HepG2 (cell line): ENCODE data around the gene TM7SF3. TPM values are rescaled to one million over a fixed set of nuclear protein-coding genes. Genes with fewer than 3 reads are reported as not detected.

Experiments used
- ARHGAP35 ChIP-seq: sonication (generic); formaldehyde crosslinking; IDR thresholded peaks from 2 replicates; pipeline ENCODE4 v1.9.0; 2022; ENCODE audit warnings: mild to moderate bottlenecking, inconsistent platforms, moderate library complexity, missing genetic modification reagents, borderline replicate concordance
- ARNT ChIP-seq: fragments of 450-650 bp; IDR thresholded peaks from 2 replicates; pipeline ENCODE4 v1.6.1; 2017
- BRD4 ChIP-seq: sonication (generic); formaldehyde crosslinking; IDR thresholded peaks from 2 replicates; pipeline ENCODE4 v1.4.0; 2020; ENCODE audit warnings: missing genetic modification reagents
- EZH2 ChIP-seq: conservative IDR thresholded peaks from 2 replicates; pipeline ENCODE4 v1.6.1; 2012; ENCODE audit warnings: mild to moderate bottlenecking, low read depth, low read length, moderate library complexity
- GATAD1 ChIP-seq: IDR thresholded peaks from 2 replicates; pipeline ENCODE4 v1.6.1; 2016; ENCODE audit warnings: missing genetic modification reagents, missing compliant biosample characterization
- HMGXB4 ChIP-seq, 2 experiments: sonication (generic) in 1 of 2; formaldehyde crosslinking in 1 of 2; IDR thresholded peaks; 2 replicates each; pipeline versions ENCODE4 v1.4.0 to v1.6.1; 2018 to 2020; ENCODE audit warnings: missing genetic modification reagents in 2 of 2, borderline replicate concordance in 1 of 2, low read depth in 1 of 2, mild to moderate bottlenecking in 1 of 2, missing biosample characterization in 1 of 2
- HNF4A ChIP-seq: sonication (generic); formaldehyde crosslinking; IDR thresholded peaks from 2 replicates; pipeline ENCODE4 v1.4.0; 2020; ENCODE audit warnings: missing genetic modification reagents
- MYPOP ChIP-seq: sonication (generic); formaldehyde crosslinking; IDR thresholded peaks from 2 replicates; pipeline ENCODE4 v1.8.1; 2023; ENCODE audit warnings: mild to moderate bottlenecking, moderate library complexity, missing genetic modification reagents
- NR1H2 ChIP-seq: sonication (generic); formaldehyde crosslinking; IDR thresholded peaks from 2 replicates; pipeline ENCODE4 v1.8.1; 2022; ENCODE audit warnings: low read depth, missing genetic modification reagents, borderline replicate concordance
- PHF20 ChIP-seq: sonication (generic); formaldehyde crosslinking; IDR thresholded peaks from 2 replicates; pipeline ENCODE4 v1.5.0; 2020; ENCODE audit warnings: mild to moderate bottlenecking, missing genetic modification reagents
- RFXANK ChIP-seq: IDR thresholded peaks from 2 replicates; pipeline ENCODE4 v1.6.1; 2016
- RXRB ChIP-seq: IDR thresholded peaks from 2 replicates; pipeline ENCODE4 v1.6.1; 2016; ENCODE audit warnings: borderline replicate concordance, missing genetic modification reagents, missing compliant biosample characterization
- SIX4 ChIP-seq: sonication (generic); formaldehyde crosslinking; IDR thresholded peaks from 2 replicates; pipeline ENCODE4 v1.4.0; 2020; ENCODE audit warnings: missing genetic modification reagents
- STAG1 ChIP-seq: sonication (generic); formaldehyde crosslinking; IDR thresholded peaks from 2 replicates; pipeline ENCODE4 v1.4.0; 2020; ENCODE audit warnings: missing genetic modification reagents
- TEAD2 ChIP-seq: sonication (generic); formaldehyde crosslinking; IDR thresholded peaks from 2 replicates; pipeline ENCODE4 v1.9.0; 2021; ENCODE audit warnings: missing genetic modification reagents
- U2AF1 ChIP-seq: fragments of 200-400 bp; formaldehyde crosslinking; optimal IDR thresholded peaks from 2 replicates; pipeline ENCODE3; 2017; ENCODE audit warnings: mild to moderate bottlenecking, low read depth, low read length
- ZFP36L2 ChIP-seq: sonication (generic); formaldehyde crosslinking; IDR thresholded peaks from 2 replicates; pipeline ENCODE4 v1.4.0; 2020; ENCODE audit warnings: missing genetic modification reagents
- ZKSCAN8 ChIP-seq: IDR thresholded peaks from 2 replicates; pipeline ENCODE4 v1.6.1; 2016; ENCODE audit warnings: borderline replicate concordance, missing genetic modification reagents, missing compliant biosample characterization
- ZNF83 ChIP-seq: sonication (generic); formaldehyde crosslinking; IDR thresholded peaks from 2 replicates; pipeline ENCODE4 v1.4.0; 2020; ENCODE audit warnings: missing genetic modification reagents, mild to moderate bottlenecking, borderline replicate concordance
- polyA plus RNA-seq, 8 experiments: library from polyadenylated mRNA; depleted of rRNA in 3 of 8; stranded (reverse) in 7 of 8; unstranded in 1 of 8; fragments of >200 nt; fragmentation: Illumina TruSeq in 4 of 8; extraction: Trizol in 4 of 8; gene quantifications; 2 replicates each; pipeline versions ENCODE4 v1.2.1 to v1.2.3, GENCODE V29; 2011 to 2016; ENCODE audit warnings: low read depth in 4 of 8, missing spikeins in 1 of 8, mixed read lengths in 1 of 8; ENCODE audit not compliant: insufficient read depth in 1 of 8
- total RNA-seq, 5 experiments: library from RNA; depleted of rRNA; stranded (reverse); fragments of >200 nt; fragmentation: Illumina TruSeq; extraction: Trizol; gene quantifications; 2 replicates each; pipeline ENCODE4 v1.2.3, GENCODE V29; 2016; ENCODE audit warnings: low read depth in 1 of 5
- TF ChIP-seq, protein P1 (sequence below): sonication (generic); formaldehyde crosslinking; IDR thresholded peaks from 2 replicates; pipeline ENCODE4 v1.8.0; 2022; ENCODE audit warnings: mild to moderate bottlenecking, missing genetic modification reagents, moderate library complexity
- TF ChIP-seq, protein P2 (sequence below), 2 experiments: sonication (generic) in 1 of 2; formaldehyde crosslinking in 1 of 2; IDR thresholded peaks; 2 replicates each; pipeline versions ENCODE4 v1.5.1 to v1.6.1; 2011 to 2020; ENCODE audit warnings: borderline replicate concordance in 1 of 2, low read depth in 1 of 2, low read length in 1 of 2, mild to moderate bottlenecking in 1 of 2, missing genetic modification reagents in 1 of 2, moderate library complexity in 1 of 2
- TF ChIP-seq, protein P3 (sequence below): sonication (generic); formaldehyde crosslinking; IDR thresholded peaks from 2 replicates; pipeline ENCODE4 v1.5.0; 2020; ENCODE audit warnings: missing genetic modification reagents, mild to moderate bottlenecking, borderline replicate concordance

TM7SF3 gene
- total and polyA plus RNA-seq, 2 of the 13 experiments (the other 11 are each of a cell fraction or from before 2014, with no cell fraction given) = 116 to 142 TPM

DNA sequence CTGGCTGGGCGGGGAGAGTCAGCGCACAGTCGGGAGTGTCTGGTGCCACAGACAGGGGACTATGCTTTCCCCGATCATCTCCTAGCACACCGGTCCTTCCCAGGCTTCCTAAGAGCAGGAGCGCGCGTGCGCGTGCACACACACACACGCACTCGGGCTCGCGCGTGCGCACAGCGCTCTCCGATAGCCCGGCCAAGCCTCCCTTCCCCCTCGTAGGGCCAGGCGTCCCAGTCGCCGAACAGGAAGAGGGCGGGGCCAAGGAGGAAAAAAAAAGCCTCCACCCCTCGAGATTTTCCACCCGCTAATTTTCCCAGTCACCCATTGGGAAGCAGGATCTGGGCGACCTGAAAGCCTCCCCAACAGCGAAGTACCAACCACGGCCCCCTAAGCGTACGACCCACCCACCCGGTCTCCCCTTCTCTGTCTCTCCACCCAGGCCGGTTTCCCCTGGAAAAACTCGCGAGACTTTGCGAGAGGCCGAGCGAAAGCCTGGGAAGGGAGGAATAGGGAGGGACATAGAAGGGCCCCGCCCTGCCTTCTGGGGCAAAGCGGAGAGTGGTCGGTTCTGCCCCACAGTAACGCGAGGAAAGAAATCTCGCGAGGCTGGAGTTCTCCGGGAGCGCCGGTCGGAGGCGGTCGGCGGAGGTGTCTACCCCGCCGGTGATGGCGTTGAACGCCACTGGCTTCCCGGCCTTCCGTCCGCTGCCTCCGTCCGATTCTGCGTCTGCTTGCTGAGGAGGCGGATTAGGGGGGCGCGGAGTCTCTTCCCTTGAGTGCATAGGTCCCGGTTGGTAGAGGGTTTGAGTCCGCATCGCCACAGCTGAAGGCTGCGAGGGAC, 76.1 kb downstream of the TM7SF3 start, which contains the start of the genes FGFR1OP2 and INTS13 (continued):
- no peak for TF ChIP-seq NR1H2 (CRISPR knock-in tag)
- TF ChIP-seq, protein P1, sequence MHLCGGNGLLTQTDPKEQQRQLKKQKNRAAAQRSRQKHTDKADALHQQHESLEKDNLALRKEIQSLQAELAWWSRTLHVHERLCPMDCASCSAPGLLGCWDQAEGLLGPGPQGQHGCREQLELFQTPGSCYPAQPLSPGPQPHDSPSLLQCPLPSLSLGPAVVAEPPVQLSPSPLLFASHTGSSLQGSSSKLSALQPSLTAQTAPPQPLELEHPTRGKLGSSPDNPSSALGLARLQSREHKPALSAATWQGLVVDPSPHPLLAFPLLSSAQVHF (CRISPR knock-in tag) = no peak
- peak; percentile 85; the same call in 1 of the 2 replicates for TF ChIP-seq MYPOP (CRISPR knock-in tag)
- TF ChIP-seq U2AF1 = no peak
- TF ChIP-seq, protein P2, sequence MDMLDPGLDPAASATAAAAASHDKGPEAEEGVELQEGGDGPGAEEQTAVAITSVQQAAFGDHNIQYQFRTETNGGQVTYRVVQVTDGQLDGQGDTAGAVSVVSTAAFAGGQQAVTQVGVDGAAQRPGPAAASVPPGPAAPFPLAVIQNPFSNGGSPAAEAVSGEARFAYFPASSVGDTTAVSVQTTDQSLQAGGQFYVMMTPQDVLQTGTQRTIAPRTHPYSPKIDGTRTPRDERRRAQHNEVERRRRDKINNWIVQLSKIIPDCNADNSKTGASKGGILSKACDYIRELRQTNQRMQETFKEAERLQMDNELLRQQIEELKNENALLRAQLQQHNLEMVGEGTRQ (IDR thresholded peaks at IDR 0.05; ENCODE audit: low read depth, low read length) = no peak
- TF ChIP-seq, protein P2 (CRISPR knock-in tag; IDR thresholded peaks at IDR 0.05; ENCODE audit: borderline replicate concordance) = no peak; the same call in 1 of the 2 replicates
- TF ChIP-seq GATAD1 (CRISPR knock-in tag) = peak; percentile 71; the same call in 1 of the 2 replicates
- no peak for TF ChIP-seq STAG1 (CRISPR knock-in tag)
- TF ChIP-seq EZH2 = no peak
- TF ChIP-seq ARHGAP35 = no peak
- TF ChIP-seq SIX4 (CRISPR knock-in tag) = no peak
- TF ChIP-seq TEAD2 (CRISPR knock-in tag) = no peak
- no peak for TF ChIP-seq RFXANK (CRISPR knock-in tag)
- TF ChIP-seq RXRB = peak; percentile 16; the same call in 1 of the 2 replicates
- TF ChIP-seq HMGXB4 (CRISPR knock-in tag; IDR thresholded peaks at IDR 0.05; ENCODE audit: borderline replicate concordance in 1 of 2, low read depth in 1 of 2) = peak in 1 of 2 experiments; percentile 85; a peak in 3 of 4 replicates
- no peak for TF ChIP-seq HNF4A (CRISPR knock-in tag)
- TF ChIP-seq ZKSCAN8 = no peak
- TF ChIP-seq BRD4 = peak; percentile 48; the same call in 1 of the 2 replicates
- TF ChIP-seq ZNF83 (CRISPR knock-in tag) = no peak
- TF ChIP-seq PHF20 = peak; percentile 57; the same call in 1 of the 2 replicates
- TF ChIP-seq ARNT = no peak
- TF ChIP-seq, protein P3, sequence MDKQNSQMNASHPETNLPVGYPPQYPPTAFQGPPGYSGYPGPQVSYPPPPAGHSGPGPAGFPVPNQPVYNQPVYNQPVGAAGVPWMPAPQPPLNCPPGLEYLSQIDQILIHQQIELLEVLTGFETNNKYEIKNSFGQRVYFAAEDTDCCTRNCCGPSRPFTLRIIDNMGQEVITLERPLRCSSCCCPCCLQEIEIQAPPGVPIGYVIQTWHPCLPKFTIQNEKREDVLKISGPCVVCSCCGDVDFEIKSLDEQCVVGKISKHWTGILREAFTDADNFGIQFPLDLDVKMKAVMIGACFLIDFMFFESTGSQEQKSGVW = no peak
- no peak for TF ChIP-seq ZFP36L2 (CRISPR knock-in tag)
